Fibroblast of the aortic adventitia (primary cell): ENCODE measurements around the gene FARP2. TPM values are rescaled to one million over a fixed set of nuclear protein-coding genes. Genes with fewer than 3 reads are reported as not detected.
A peak's percentile ranks its signal among the peaks of the same experiment; 100 is the strongest.
"Not testable (repeated sequence)": the region's sequence is repeated elsewhere in the genome, so short reads cannot be mapped to it uniquely, and the experiment has no call there.

Experiments
- DNase-seq: peaks from one replicate; pipeline ENCODE4 v3.0.0-alpha.2; 2010; ENCODE audit warnings: low read depth
- H3K4me3 ChIP-seq: 2 replicates; pipeline ENCODE4 v1.5.1; 2011; ENCODE audit warnings: low read depth, mild to moderate bottlenecking, control low read depth, low read length, moderate library complexity
- total RNA-seq: library from RNA; depleted of rRNA; stranded (reverse); fragments of >200 nt; gene quantifications from 2 replicates; pipeline ENCODE4 v1.2.3, GENCODE V29; 2012; ENCODE audit warnings: low replicate concordance
- TF ChIP-seq, protein P1 (sequence below): IDR thresholded peaks from 2 replicates; pipeline ENCODE4 v1.5.1; 2011; ENCODE audit warnings: mild to moderate bottlenecking, low read length, control low read depth, inconsistent platforms; ENCODE audit not compliant: insufficient read depth

The FARP2 gene
- total RNA-seq, 1 donor: 41.0 TPM

DNA sequence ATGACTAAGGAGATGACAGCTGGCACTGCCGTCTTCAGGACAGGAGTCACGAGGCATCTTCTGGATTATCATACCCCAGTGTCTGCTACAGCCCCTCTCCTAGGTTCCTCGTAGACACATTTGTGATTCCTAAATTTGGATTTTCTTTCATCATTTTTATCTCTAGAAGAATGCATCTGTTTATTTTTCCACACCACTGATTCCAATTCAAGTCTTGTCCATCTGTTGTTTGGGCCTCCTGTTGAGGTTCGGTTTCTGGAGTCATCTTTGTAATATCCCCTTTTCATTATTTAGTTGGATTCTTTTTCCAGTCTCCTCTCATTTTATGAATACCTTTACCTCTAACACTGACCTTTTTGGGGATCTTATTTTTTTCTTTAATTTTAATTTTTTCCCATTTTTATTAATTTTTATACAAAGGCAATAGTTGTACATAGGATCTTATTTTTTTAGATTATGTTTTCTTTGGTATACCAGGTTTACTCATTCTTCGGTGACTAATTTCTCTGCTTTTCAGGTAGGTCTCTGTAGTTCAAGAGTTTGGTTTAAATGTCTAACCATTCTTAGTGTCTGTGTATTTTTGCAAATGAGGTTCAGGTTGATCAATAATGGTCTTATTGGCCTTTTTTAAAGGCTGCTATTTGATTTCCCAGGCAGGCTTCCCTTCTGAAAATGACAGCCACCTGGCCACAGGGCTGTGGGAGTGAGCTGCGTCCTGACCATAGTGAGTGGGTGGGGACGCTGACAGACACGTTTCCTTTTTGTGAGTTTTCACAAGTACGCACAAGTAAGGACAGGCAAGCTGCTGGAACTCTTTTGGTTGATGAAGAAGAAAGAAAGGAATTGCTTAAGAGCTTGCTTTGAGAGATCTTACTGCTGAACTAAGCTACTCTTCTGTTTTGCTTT, 34.5 kb downstream of the FARP2 start:
- no peak for DNase-seq
- no peak overlapping the region for H3K4me3 ChIP-seq
- TF ChIP-seq, protein P1, sequence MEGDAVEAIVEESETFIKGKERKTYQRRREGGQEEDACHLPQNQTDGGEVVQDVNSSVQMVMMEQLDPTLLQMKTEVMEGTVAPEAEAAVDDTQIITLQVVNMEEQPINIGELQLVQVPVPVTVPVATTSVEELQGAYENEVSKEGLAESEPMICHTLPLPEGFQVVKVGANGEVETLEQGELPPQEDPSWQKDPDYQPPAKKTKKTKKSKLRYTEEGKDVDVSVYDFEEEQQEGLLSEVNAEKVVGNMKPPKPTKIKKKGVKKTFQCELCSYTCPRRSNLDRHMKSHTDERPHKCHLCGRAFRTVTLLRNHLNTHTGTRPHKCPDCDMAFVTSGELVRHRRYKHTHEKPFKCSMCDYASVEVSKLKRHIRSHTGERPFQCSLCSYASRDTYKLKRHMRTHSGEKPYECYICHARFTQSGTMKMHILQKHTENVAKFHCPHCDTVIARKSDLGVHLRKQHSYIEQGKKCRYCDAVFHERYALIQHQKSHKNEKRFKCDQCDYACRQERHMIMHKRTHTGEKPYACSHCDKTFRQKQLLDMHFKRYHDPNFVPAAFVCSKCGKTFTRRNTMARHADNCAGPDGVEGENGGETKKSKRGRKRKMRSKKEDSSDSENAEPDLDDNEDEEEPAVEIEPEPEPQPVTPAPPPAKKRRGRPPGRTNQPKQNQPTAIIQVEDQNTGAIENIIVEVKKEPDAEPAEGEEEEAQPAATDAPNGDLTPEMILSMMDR: no peak

DNA sequence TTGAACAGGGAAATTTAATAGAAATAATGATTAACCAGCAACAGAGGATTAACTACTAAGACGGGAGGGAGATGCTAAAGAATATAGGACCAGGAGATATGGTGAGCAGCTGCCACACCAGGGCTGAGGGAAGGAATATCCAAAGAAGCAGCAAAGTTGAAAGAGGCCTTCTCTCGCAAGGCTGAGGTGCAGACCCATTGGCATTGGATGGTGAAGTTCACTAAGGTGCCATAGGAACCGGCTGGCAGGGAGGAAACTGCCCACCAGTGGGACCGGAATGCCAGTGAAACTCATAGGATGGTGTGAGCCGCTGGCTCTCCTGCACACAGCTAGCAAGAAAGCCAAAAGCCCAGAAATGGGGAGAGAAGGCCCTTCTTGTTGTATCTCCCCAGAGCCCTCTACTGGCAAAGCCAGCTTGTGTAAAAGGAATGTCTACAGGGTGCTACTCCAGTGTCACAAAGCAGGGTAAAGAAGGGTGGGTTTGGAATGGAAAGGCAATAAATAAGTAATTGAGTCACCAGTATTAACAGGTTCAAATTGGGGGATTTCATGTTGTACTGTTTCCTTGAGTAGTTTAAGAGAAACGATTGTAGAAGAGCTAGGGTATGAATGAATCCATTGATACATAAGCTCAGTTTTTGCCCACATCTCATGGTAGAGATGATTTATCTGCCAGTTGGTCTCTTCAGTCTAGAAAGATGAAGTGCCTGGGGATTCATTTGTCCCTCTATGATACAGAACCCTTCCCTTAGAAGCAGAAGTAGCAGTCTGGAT, 36.0 kb downstream of the FARP2 start:
- no peak overlapping the region for H3K4me3 ChIP-seq
- DNase-seq: peak; percentile 71
- TF ChIP-seq, protein P1: peak; percentile 68

DNA sequence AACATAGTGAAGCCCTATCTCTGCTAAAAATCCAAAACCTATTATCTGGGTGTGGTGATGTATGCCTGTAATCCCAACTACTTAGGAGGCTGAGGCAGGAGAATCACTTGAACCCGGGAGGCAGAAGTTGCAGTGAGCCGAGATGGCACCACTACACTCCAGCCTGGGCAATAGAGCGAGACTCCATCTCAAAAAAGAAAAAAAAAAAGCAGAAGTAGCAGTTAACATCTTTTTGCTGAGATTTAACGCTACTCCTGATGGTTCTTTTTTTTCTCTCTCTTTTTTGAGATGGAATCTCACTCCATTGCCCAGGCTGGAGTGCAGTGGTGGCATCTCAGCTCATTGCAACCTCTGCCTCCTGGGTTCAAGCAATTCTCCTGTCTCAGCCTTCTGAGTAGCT, 36.7 kb downstream of the FARP2 start:
- not testable (repeated sequence) for DNase-seq, H3K4me3 ChIP-seq

DNA sequence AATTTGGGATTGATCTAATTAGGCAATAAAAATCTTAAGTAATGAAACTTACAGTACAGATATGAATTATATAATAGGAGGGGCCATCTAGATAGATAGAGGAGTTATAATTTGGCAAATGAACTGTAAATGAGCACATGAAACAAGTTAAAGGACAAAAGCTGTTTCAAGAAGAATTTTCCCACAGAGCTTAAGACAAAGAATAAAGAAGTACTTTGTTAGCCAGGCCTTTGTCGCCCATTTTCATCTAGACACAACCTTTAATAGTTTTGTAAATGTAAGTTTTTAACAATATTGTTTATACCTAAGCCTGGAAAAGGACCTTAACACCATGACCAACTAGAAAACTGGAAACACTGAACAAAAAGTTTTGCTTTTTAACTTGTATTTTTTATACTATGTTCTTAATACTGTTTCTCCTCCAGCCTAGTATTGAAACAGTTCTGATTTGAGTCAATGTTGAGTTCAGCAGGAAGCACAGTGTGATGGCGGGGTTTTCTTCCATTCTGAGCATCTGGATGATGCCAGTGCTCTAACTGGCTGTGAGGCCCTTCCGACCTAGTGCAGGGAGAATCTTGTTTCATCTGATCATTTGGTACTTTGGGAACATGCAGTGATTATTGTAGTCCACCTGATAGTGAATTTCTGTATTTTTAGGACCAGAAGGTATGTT, 37.6 kb downstream of the FARP2 start:
- TF ChIP-seq, protein P1: no peak
- no peak overlapping the region for H3K4me3 ChIP-seq
- no peak for DNase-seq

DNA sequence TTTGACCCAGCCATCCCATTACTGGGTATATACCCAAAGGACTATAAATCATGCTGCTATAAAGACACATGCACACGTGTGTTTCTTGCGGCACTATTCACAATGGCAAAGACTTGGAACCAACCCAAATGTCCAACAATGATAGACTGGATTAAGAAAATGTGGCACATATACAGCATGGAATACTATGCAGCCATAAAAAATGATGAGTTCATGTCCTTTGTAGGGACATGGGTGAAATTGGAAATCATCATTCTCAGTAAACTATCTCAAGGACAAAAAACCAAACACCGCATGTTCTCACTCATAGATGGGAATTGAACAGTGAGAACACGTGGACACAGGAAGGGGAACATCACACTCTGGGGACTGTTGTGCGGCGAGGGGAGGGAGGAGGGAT, 40.7 kb downstream of the FARP2 start:
- not testable (repeated sequence) for H3K4me3 ChIP-seq, DNase-seq

DNA sequence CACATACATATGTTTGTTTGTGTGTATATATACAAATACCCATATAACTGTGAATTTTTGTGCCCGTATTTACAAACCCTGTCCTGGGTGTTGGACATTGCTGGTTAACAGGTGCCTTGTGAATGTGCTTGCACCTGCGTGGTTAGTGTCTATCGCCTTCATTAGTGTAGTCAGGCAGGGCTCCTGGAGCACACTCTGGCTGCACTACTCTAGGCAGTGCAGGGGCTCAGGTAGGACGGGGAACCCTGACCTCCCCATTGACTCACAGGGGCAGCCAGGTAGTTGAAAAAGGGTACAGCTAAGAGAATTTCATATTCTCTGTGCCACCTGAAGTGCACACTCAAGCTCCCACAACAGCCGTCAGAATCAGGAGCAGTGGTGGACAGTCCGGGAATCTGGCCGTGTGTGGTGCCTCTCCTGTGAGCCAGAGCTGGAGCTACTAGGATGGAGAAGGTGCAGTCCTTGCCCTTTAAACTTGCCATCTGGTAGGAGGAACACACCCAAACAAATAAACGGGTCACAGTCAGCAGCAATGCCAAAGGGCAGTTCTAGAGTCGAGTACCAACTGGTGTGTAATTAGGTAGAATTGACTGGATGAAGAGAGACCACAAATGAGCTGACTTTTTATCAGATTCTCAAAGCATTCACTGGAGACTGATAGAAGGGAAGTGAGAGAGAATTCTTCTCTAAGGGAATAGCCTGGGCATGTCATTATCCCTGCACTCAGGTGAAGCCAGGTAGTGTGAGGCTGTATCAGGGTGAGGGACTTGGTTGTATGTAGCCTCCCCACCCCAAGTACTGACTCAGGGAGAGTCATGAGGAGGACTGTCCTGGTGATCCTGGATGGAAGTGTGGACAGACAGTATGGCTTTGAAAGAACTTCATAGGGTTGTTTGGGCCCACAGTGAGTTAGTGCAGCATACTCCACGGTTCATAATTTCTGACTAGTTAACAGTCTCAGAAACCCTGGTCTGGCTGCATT, 44.1 kb downstream of the FARP2 start:
- no peak overlapping the region for H3K4me3 ChIP-seq
- no peak for DNase-seq
- TF ChIP-seq, protein P1: no peak

DNA sequence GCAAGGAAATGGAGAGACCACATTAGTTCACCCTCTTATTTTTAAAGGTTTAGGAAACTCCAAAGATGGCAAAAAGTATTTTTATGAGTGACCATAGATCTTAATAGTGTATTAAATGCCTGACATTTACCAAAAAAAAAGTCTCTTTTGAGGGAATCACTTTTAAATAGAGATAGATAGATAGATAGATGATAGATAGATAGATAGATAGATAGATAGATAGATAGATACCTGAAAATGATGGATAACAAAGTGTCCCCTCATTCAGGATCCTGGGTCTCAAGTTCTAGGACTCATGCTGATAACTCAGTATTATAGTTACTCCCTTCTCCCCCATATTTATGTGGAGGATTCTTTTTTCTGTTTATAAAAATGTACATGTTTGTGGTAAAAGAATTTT, 52.8 kb downstream of the FARP2 start:
- TF ChIP-seq, protein P1: no peak
- DNase-seq: no peak
- H3K4me3 ChIP-seq: no peak overlapping the region
